PC-9 (cell line): Measurements from ENCODE around the gene TMCC1. TPM values are rescaled to one million over a fixed set of nuclear protein-coding genes. Genes with fewer than 3 reads are reported as not detected.

Source experiments
- BruUV-seq: library from RNA; stranded (reverse); fragments of 400-500 nt; replicated peaks from 2 replicates; lab custom pipeline; 2021; lab: Mats Ljungman, UMichigan
- CTCF ChIA-PET: fragments of 300-600 bp; sonication (Branson Sonifier 250); formaldehyde crosslinking; loops from one replicate; lab custom pipeline; 2022; ENCODE audit warnings: antibody characterized with exemption; lab: Charles Lee
- POLR2A ChIA-PET: fragments of 300-600 bp; sonication (Branson Sonifier 250); formaldehyde crosslinking; loops from one replicate; lab custom pipeline; 2022; ENCODE audit warnings: antibody characterized with exemption; ENCODE audit not compliant: unreplicated experiment; lab: Charles Lee
- DNase-seq, 2 experiments: peaks; one replicate each; pipeline versions ENCODE4 v3.0.0 to v3.0.0-alpha.2; 2015 to 2022; ENCODE audit warnings: mixed read lengths in 1 of 2
- H2AFZ ChIP-seq: fragments of 200-600 bp; sonication (generic); 2 replicates; pipeline ENCODE4 v1.8.1; 2017; ENCODE audit warnings: antibody characterized with exemption
- H3F3A ChIP-seq: fragments of 200-600 bp; sonication (generic); 2 replicates; pipeline ENCODE4 v1.8.1; 2017; ENCODE audit warnings: antibody characterized with exemption, mild to moderate bottlenecking, low read depth; ENCODE audit not compliant: insufficient read depth
- H3K27ac ChIP-seq: fragments of 200-600 bp; sonication (generic); 2 replicates; pipeline ENCODE4 v1.6.1; 2016; ENCODE audit warnings: mixed run types
- H3K27me3 ChIP-seq: fragments of 200-600 bp; sonication (generic); 2 replicates; pipeline ENCODE4 v1.6.1; 2016; ENCODE audit warnings: low read depth, mixed run types; ENCODE audit not compliant: insufficient read depth
- H3K36me3 ChIP-seq: fragments of 200-600 bp; sonication (generic); 2 replicates; pipeline ENCODE4 v1.6.1; 2016; ENCODE audit warnings: low read depth, mixed run types
- H3K4me1 ChIP-seq: fragments of 200-600 bp; sonication (generic); replicated peaks from 2 replicates; pipeline ENCODE4 v1.6.1; 2016; ENCODE audit warnings: mixed run types; ENCODE audit not compliant: insufficient read depth
- H3K4me2 ChIP-seq: fragments of 200-600 bp; sonication (generic); 2 replicates; pipeline ENCODE4 v1.6.1; 2017; ENCODE audit warnings: mixed run types
- H3K4me3 ChIP-seq: fragments of 200-600 bp; sonication (generic); 2 replicates; pipeline ENCODE4 v1.6.1; 2016; ENCODE audit warnings: mixed run types
- H3K79me2 ChIP-seq: fragments of 200-600 bp; sonication (generic); 2 replicates; pipeline ENCODE4 v1.6.1; 2017; ENCODE audit warnings: low read depth, mixed run types
- H3K9me2 ChIP-seq: fragments of 200-600 bp; sonication (generic); 2 replicates; pipeline ENCODE4 v1.8.1; 2017; ENCODE audit warnings: mild to moderate bottlenecking; ENCODE audit not compliant: insufficient read depth
- H3K9me3 ChIP-seq: fragments of 200-600 bp; sonication (generic); 2 replicates; pipeline ENCODE4 v1.8.1; 2016; ENCODE audit warnings: low read depth; ENCODE audit not compliant: insufficient read depth
- H4K20me1 ChIP-seq: fragments of 200-600 bp; sonication (generic); 2 replicates; pipeline ENCODE4 v1.8.1; 2017; ENCODE audit not compliant: insufficient read depth
- EZH2 ChIP-seq: fragments of 200-600 bp; sonication (generic); IDR thresholded peaks from 2 replicates; pipeline ENCODE4 v1.8.0; 2017; ENCODE audit warnings: antibody characterized with exemption, low read depth
- intact Hi-C: fragments of 100-400 bp; cut with micrococcal nuclease; formaldehyde crosslinking; loops from one replicate; pipeline ENCODE4 v1.10.0; 2022; ENCODE audit not compliant: unreplicated experiment
- total RNA-seq: library from RNA; stranded (reverse); gene quantifications from 2 replicates; pipeline ENCODE4 v1.2.3, GENCODE V29; 2021
- TF ChIP-seq, protein P1 (sequence below): fragments of 200-600 bp; sonication (generic); conservative IDR thresholded peaks from 2 replicates; pipeline ENCODE4 v1.6.1; 2017; ENCODE audit warnings: mixed run types, antibody characterized with exemption, mild to moderate bottlenecking, moderate library complexity

Gene TMCC1
- total RNA-seq, 1 experiment from 2014 or later = 41.4 TPM

DNA sequence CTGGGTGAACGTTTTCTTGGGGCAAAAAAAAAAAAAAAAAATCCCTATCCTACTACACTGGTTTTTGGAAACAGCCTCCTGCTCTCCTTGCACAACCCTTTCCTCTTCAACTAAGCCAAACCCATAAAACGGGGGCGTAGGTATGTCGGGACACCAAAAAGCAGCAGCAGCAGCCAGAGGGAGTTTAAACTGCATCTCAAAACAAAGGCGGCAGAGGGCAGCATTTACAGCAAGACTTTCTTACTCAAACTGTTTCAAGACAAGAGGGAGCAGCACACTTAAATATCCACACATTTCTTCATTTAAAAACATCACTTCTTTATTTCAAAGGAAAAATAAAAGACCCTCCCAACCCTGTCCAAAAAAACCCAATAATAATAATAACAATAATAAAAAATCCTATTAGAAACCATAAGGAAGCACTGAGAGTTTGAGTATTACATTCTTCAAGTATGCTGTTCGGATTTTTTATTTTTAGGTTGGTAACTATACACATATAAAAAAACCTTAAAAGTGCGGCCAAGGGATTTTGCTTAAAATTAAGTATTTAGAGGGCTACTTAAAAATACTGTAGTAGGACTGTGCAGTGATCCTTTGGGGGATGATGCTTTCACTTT lies 243.1 kb downstream of the TMCC1 start:
- CTCF ChIA-PET = interaction anchor here (0.7 to 1.2 kb wide), 4 partner anchors 38 to 284 kb away, joined by 3 to 6 read pairs (median 5); no protein-coding TSS in a partner anchor
- peaks cover 49% of the 10 kb centered on the region for H3F3A ChIP-seq
- no peaks in the 10 kb centered on the region for H3K9me2 ChIP-seq
- no peaks in the 10 kb centered on the region for H4K20me1 ChIP-seq
- H2AFZ ChIP-seq = no peak overlapping the region
- TF ChIP-seq EZH2 = no peak
- TF ChIP-seq, protein P1, sequence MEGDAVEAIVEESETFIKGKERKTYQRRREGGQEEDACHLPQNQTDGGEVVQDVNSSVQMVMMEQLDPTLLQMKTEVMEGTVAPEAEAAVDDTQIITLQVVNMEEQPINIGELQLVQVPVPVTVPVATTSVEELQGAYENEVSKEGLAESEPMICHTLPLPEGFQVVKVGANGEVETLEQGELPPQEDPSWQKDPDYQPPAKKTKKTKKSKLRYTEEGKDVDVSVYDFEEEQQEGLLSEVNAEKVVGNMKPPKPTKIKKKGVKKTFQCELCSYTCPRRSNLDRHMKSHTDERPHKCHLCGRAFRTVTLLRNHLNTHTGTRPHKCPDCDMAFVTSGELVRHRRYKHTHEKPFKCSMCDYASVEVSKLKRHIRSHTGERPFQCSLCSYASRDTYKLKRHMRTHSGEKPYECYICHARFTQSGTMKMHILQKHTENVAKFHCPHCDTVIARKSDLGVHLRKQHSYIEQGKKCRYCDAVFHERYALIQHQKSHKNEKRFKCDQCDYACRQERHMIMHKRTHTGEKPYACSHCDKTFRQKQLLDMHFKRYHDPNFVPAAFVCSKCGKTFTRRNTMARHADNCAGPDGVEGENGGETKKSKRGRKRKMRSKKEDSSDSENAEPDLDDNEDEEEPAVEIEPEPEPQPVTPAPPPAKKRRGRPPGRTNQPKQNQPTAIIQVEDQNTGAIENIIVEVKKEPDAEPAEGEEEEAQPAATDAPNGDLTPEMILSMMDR = peak; percentile 83
- H3K4me1 ChIP-seq = peaks cover 64% of the 10 kb centered on the region
- POLR2A ChIA-PET = no interaction called here
- no peaks in the 10 kb centered on the region for H3K9me3 ChIP-seq
- peaks cover 32% of the 10 kb centered on the region; the same call in 1 of the 2 replicates for H3K36me3 ChIP-seq
- H3K27me3 ChIP-seq = no peaks in the 10 kb centered on the region
- peaks cover 63% of the 10 kb centered on the region for H3K79me2 ChIP-seq
- DNase-seq = peak; percentile 68 to 78
- H3K4me2 ChIP-seq = peak overlapping the region; percentile 71
- BruUV-seq = no TSS peak
- no peak overlapping the region for H3K4me3 ChIP-seq
- intact Hi-C loops = loop anchor here (1.0 to 2.0 kb wide), 2 partner anchors 175 to 284 kb away; no protein-coding TSS in a partner anchor
- peak overlapping the region; percentile 91 for H3K27ac ChIP-seq

GRCh38 chr3:129648391-129648790 lies 245.1 kb downstream of the TMCC1 start:
- no TSS peak for BruUV-seq
- Histone ChIP-seq H4K20me1 (no peaks in the 10 kb centered on the region), H3K4me1 (peaks cover 74% of the 10 kb centered on the region), H3K9me3 (no peaks in the 10 kb centered on the region), H2AFZ (no peak overlapping the region), H3K27ac (no peak overlapping the region), H3K79me2 (peaks cover 46% of the 10 kb centered on the region; the same call in 1 of the 2 replicates), H3K36me3 (peaks cover 25% of the 10 kb centered on the region; the same call in 1 of the 2 replicates), H3F3A (peaks cover 58% of the 10 kb centered on the region), H3K9me2 (no peaks in the 10 kb centered on the region), H3K4me3 (no peak overlapping the region), H3K27me3 (no peaks in the 10 kb centered on the region), H3K4me2 (no peak overlapping the region)
- intact Hi-C loops = no loop called here
- CTCF ChIA-PET = interaction anchor here (0.5 to 0.7 kb wide), 3 partner anchors 158 to 210 kb away, joined by 3 to 4 read pairs (median 3); no protein-coding TSS in a partner anchor
- POLR2A ChIA-PET = no interaction called here
- TF ChIP-seq, protein P1 = no peak
- no peak for DNase-seq

- BruUV-seq = no TSS peak
- ChIA-PET POLR2A (no interaction called here), CTCF (no interaction called here)
- Histone ChIP-seq H3K4me1 (peaks cover 43% of the 10 kb centered on the region), H2AFZ (no peak overlapping the region), H3K9me3 (no peaks in the 10 kb centered on the region), H3K4me2 (peak overlapping the region; percentile 53), H3K27me3 (no peaks in the 10 kb centered on the region), H3K36me3 (peaks cover 18% of the 10 kb centered on the region; the same call in 1 of the 2 replicates), H3K79me2 (peaks cover 32% of the 10 kb centered on the region; the same call in 1 of the 2 replicates), H4K20me1 (no peaks in the 10 kb centered on the region), H3K9me2 (no peaks in the 10 kb centered on the region), H3K4me3 (no peak overlapping the region), H3K27ac (peak overlapping the region; percentile 74), H3F3A (peaks cover 31% of the 10 kb centered on the region)
- DNase-seq = no peak
- intact Hi-C loops = no loop called here
- TF ChIP-seq EZH2 = no peak
- TF ChIP-seq, protein P1 = no peak
These were observed 248.2 kb downstream of the TMCC1 start for GRCh38 chr3:129645286-129645685.
